ENCODE data around the gene KLF13.
A peak's percentile ranks its signal among the peaks of the same experiment; 100 is the strongest.

The KLF13 gene

GRCh38 chr15:31333820-31334219 lies 7.2 kb downstream of the KLF13 start:
- DNase-seq = no peak

- no peak for DNase-seq
Observed at GRCh38 chr15:31335989-31336592, 9.5 kb downstream of the KLF13 start.

GRCh38 chr15:31336593-31337295 lies 10.1 kb downstream of the KLF13 start:
- no peak for DNase-seq

- no peak for DNase-seq
Observed at GRCh38 chr15:31337352-31338031, 10.9 kb downstream of the KLF13 start.

DNA sequence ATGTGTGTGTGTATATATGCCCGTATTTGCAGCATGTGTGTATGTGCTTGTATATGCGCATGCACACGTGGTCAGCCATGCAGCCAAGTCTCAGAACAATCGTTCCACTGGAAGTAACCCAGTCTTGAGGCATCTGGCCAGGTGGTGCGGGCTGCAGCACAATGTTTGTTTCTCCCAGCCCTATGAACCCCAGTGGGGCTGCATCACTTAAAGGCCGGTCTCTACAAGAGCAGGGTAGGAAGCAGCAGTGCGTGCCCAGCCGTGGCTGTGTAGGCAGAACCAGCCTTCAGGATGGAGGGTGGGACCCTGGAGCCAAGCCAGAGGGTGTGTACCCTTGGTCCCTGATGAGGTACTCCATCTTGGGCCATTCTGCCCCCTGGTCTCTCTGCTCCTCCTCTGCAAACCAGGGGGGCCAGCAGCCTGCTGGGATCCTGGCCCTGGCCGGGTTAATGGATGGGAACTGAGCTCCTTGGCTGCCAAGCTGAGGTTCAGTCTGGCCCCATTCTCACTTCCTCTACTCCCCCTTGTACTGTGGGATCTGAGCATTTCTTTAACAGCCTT lies 11.8 kb downstream of the KLF13 start:
- peak; percentile 59 for DNase-seq

DNA sequence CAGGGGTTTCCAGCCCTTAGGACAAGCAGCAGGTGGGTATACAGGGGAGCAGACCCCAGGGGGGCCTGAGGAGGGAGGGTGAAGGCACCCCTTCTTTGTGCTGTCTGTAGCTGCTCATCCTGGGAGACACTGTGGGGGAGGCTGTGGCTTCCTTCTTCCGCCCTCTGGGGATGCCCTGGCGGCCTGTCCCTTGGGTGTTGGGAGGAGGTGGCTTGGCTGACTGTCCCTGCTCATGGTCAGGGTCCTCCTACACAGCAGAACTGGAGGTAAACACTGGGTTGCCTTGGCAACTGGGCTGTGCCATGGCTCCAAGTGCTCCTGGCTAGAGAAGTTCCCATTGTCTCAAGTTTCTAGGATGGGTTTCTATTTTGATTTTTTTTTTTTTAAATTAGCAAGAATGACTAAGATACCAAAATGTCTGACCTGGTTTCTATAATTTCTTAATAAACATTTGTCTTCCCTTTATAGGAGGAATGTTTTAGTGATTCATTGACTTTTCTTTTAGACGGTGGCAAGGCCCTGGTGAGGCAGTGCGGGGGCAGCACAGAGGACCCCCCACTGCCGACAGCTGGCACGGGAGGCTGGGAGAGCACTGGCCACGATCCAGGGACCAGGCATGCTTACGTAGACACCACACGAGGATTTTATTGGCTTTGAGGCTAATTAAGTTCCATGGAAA lies 12.4 kb downstream of the KLF13 start:
- peak; percentile 89 for DNase-seq

DNA sequence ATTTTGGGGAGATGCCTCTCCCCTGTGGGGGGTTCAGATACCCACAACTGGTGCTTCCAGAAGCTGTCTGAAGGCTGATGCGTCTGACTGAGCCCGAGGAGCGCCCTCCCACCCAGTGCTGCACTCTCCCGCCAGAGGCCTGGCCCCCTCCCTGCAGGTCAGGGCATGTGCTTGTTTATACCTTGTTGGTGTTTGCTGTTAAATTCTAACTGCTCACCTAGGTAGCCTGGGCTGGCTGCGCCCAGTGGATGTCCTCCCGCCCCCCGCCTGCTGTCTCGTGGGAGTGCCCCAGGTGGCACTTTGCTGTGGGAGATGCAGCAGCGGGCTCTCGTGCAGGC lies 12.9 kb downstream of the KLF13 start:
- DNase-seq = peak; percentile 76

DNA sequence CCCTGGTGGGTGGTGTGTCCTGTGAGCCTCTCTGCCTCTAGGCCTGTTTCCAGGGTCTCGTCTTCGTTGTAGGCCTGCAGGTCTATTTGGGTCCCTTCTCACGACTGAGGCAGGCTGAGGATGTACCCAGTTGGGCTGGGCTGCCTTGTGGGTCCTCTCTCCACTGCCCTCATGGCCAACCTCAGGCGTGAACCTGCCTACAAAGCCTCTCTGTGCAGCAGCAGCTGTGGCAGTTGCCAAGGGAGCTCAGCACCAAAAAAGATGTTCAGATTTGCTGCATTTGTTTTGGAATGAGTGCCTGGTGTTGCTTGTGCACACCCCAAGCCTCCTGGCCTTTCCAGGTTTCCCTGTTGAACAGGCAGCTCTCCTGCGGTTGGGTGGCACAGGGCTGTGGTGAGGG lies 13.4 kb downstream of the KLF13 start:
- no peak for DNase-seq

DNA sequence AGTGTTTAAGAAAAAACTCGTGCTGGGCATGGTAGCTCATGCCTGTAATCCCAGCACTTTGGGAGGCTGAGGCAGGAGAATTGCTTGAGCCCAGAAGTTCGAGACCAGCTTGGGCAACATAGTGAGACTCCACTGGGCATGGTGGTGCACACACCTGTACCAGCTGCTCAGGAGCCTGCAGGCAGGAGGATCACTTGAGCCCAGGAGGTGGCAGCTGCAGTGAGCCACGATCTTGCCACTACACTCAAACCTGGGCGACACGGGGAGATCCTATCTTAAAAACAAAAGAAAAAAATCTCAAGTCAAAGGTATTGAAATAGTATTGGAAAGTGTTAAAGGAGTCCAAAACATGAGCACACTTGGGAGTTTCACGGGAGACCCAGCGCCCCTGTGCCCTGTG lies 14.0 kb downstream of the KLF13 start:
- DNase-seq = no peak

DNA sequence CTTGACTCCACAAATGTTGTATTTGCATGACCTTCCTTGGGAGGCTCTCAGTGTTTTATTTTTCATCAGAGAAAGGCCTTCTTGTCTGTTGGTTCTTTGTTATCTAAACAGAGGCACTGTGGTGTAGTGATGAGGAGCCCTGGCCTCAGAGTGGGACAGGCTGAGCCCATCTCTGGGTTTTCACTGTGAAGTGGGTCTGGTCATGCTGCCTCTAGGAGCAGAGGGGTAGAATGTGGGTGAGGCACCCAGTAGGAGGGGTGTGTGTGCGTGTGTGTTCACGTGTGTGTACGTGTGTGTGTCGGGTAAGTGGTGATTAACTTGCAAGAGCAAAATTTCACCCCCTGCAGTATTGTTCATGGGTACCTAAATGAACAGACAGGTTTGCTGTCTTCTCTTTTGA lies 14.4 kb downstream of the KLF13 start:
- no peak for DNase-seq

- DNase-seq = peak; percentile 25
Observed at GRCh38 chr15:31341496-31342195, 15.0 kb downstream of the KLF13 start.

DNA sequence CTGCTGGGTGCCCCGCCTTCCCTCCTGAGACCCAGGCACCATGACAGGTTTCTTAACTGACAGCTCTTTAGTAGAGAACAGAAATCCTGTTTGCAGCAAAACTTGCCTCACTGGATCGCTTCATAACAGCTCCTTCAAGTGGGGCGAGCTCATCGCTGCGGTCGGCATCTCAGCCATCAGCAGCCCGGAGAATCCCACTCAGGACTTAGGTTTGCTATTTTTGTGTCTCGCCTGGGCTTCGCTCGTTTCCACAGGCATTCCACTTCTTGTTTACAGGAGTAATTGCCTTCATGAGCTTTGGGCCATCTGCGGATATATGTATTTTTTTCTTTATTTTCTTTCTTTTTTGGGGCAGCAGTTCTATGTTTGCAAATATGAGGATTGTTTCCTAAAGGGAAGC lies 15.7 kb downstream of the KLF13 start:
- DNase-seq = no peak

- DNase-seq = no peak
Observed at GRCh38 chr15:31342781-31343626, 16.4 kb downstream of the KLF13 start.

DNA sequence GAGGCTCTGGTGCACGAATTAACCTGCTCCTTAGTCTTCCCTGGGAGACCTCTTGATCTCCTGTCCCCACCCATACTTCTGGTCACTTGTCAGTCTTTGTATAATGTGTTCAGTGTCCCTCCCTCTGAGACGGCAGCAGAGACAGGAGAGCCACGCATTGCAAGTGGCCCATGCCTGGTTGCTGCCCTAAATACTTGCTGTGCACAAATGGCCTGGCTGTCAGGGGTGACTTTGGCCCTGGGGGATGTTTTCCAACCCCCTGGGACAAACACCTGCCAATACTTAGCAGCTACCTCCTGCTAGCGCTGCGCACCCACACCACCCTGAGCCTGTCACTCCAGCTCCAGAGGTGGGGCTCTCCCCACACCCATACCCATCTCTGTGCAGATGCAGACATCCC lies 17.2 kb downstream of the KLF13 start:
- no peak for DNase-seq

DNA sequence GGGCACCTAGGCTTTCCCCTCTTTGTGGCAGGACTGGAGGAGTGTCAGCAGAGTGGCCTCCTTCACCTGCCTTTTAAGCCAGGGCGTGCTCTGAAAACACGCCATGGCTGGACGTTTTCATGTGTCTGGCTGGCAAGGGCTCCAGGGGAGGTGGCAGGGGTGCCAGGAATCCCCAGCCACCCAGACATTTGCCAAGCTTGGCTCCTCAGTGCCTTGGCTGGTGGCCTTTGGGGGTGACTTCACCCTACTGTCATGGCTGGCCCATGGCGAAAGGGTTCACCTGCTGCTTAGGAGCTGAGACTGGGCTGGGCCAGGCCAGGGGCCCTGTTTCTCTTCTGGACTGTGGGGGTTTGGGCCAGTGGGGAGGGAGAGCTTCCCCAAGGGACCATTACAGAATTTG lies 17.6 kb downstream of the KLF13 start:
- no peak for DNase-seq

- no peak for DNase-seq
Observed at GRCh38 chr15:31344823-31345605, 18.4 kb downstream of the KLF13 start.

DNA sequence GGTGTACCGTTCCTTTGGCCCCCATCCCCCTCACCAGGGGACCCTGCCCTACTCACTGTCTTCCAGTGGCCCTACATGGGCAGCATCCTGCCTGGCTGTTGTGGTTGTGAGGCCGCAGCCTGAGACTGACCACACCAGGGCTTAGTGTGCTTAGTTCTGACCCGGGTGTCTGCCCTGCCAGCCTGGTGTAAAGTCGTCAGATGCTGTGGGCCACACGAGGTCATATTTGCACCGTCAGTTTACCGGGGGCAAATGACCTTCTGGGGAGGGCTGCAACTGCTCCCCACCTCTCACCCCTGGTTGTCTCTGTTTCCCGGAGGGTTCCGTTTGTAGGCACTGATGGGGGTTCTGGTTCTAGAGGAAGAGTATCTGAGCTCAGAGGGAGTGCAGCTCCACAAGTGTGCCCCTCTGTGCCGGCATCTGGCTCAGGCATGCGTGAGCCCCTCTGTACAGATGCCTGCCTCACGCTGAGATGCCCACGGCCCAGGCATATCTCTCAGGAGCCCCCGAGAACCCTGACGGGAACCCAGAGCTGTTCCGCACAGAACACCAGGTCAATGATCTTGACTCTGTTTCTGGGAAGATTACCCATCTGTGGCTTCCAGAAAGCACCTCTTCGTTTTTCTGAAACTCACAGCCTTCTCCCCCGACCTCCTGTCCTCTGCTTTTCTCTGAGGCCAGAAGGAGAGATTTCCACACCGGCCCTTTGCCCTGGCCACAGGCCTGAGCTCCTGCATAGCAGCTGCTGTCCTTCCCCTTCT lies 19.2 kb downstream of the KLF13 start:
- DNase-seq = no peak

DNA sequence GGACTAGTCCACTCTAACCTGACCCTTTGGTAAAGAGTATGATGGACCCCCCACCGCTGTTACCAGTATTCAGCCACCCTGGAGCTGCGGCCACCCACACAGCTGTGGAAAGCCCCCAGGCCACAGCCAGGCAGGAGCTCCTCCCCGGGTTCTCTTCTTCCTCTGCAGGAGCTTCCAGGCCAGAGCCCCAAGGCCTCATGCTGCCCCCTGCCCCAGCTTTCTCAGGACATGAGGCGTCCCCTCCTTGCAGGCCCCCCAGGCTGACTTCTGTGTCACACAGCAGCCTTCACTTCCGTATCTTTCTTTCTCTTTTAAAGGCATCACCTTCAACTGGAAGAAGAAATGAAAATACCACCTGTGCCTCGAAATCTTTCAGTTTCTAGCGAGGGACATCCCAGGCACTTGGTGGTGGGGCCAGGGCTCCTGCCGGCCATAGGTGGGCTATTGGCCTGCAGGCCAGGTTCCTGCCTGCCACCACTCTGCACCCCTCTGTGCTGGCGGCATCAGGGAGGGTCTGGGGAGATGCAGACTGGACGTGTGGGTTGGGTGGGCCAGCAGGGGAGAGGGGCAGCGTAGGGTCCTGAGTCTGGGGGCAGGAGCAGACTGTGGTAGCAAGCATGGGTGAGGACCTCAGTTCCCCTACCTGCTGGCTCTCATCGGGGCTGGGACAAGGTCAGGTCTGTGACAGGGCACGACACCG lies 19.9 kb downstream of the KLF13 start:
- no peak for DNase-seq
